Activated T-helper 2 cell treated with anti-CD3 and anti-CD28 coated beads, Interferon-gamma antibody, Interleukin-2, Interleukin-4, amounts not matched to agents 10 μg/mL and 5 μg/mL and 100 μg/mL, durations not matched to agents 14 hours and 24 hours and 36 hours (primary cell): ENCODE data around the gene TTLL9. TPM values are rescaled to one million over a fixed set of nuclear protein-coding genes. Genes with fewer than 3 reads are reported as not detected.
"Not testable (repeated sequence)": the region's sequence is repeated elsewhere in the genome, so short reads cannot be mapped to it uniquely, and the experiment has no call there.

Experiments used
- DNase-seq: peaks from one replicate; pipeline ENCODE4 v3.0.0; 2021; ENCODE audit warnings: low spot score
- H3K27ac Mint-ChIP-seq: one replicate; pipeline ENCODE4 v1.8.0; 2021; ENCODE audit warnings: mixed read lengths
- H3K27me3 Mint-ChIP-seq: one replicate; pipeline ENCODE4 v1.8.0; 2021; ENCODE audit warnings: low read depth, mixed read lengths
- H3K36me3 Mint-ChIP-seq: one replicate; pipeline ENCODE4 v1.8.0; 2021; ENCODE audit warnings: low read depth, mixed read lengths
- H3K4me1 Mint-ChIP-seq: one replicate; pipeline ENCODE4 v1.8.0; 2021; ENCODE audit warnings: low read depth, mixed read lengths
- H3K4me3 Mint-ChIP-seq: one replicate; pipeline ENCODE4 v1.8.0; 2021; ENCODE audit warnings: low read depth, mild to moderate bottlenecking, moderate library complexity, mixed read lengths
- H3K9me3 Mint-ChIP-seq: one replicate; pipeline ENCODE4 v1.8.0; 2021; ENCODE audit warnings: mixed read lengths
- intact Hi-C: fragments of 100-400 bp; cut with micrococcal nuclease; formaldehyde crosslinking; loops from one replicate; pipeline ENCODE4 v1.15.1; 2023
- total RNA-seq: library from RNA; stranded (reverse); gene quantifications from 2 replicates; pipeline ENCODE4 v1.2.3, GENCODE V29; 2022

The TTLL9 gene
- total RNA-seq, 1 donor from 2014 or later = not detected

- H3K27ac Mint-ChIP-seq = no peak overlapping the region
These were observed 55.2 kb downstream of the TTLL9 start for GRCh38 chr20:31925631-31926030.

GRCh38 chr20:31926493-31926892, 56.1 kb downstream of the TTLL9 start:
- no peak overlapping the region for H3K27ac Mint-ChIP-seq
- H3K27me3 Mint-ChIP-seq = peaks cover 11% of the 10 kb centered on the region
- intact Hi-C loops = no loop called here
- no peaks in the 10 kb centered on the region for H3K4me1 Mint-ChIP-seq
- H3K4me3 Mint-ChIP-seq = no peak overlapping the region
- no peaks in the 10 kb centered on the region for H3K36me3 Mint-ChIP-seq
- no peak for DNase-seq
- no peaks in the 10 kb centered on the region for H3K9me3 Mint-ChIP-seq

More at GRCh38 chr20:31925631-31926030, 55.2 kb downstream of the TTLL9 start:
- intact Hi-C loops = no loop called here
- DNase-seq = no peak
- Mint-ChIP-seq H3K4me1 (no peaks in the 10 kb centered on the region), H3K9me3 (no peaks in the 10 kb centered on the region), H3K4me3 (no peak overlapping the region), H3K36me3 (no peaks in the 10 kb centered on the region), H3K27me3 (peaks cover 9% of the 10 kb centered on the region)

- Mint-ChIP-seq H3K4me1 (no peaks in the 10 kb centered on the region), H3K27ac (no peak overlapping the region), H3K36me3 (no peaks in the 10 kb centered on the region), H3K4me3 (no peak overlapping the region), H3K27me3 (peaks cover 11% of the 10 kb centered on the region), H3K9me3 (no peaks in the 10 kb centered on the region)
- intact Hi-C loops = no loop called here
- no peak for DNase-seq
These were observed 57.3 kb downstream of the TTLL9 start for GRCh38 chr20:31927627-31928159.

GRCh38 chr20:31929631-31930030, 59.2 kb downstream of the TTLL9 start:
- H3K36me3 Mint-ChIP-seq, H3K9me3 Mint-ChIP-seq, H3K4me3 Mint-ChIP-seq, intact Hi-C loops, DNase-seq, H3K4me1 Mint-ChIP-seq, H3K27ac Mint-ChIP-seq: not testable (repeated sequence)
- H3K27me3 Mint-ChIP-seq = peaks cover 11% of the 10 kb centered on the region

DNA sequence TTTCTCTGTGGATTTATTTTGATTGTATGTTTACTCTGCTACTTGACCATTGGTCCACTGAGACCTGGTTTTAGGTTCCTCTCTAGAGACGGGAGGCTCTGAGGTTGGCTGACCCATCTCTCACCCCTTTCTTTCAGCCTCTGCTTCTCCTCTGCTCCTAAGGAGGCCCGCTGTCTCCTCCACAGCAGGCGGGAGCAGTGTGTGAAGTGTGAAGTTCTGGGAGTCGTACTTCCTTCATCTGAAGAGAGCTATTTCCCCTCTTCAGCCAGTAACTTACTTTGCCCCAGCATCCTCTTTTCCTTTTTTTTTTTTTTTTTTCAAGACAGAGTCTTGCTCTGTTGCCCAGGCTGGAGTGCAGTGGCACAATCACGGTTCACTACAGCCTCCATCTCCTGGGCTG, 60.3 kb downstream of the TTLL9 start:
- no peaks in the 10 kb centered on the region for H3K4me1 Mint-ChIP-seq
- no peaks in the 10 kb centered on the region for H3K36me3 Mint-ChIP-seq
- no peak overlapping the region for H3K27ac Mint-ChIP-seq
- no peaks in the 10 kb centered on the region for H3K9me3 Mint-ChIP-seq
- H3K27me3 Mint-ChIP-seq = peaks cover 11% of the 10 kb centered on the region
- DNase-seq = no peak
- intact Hi-C loops = no loop called here
- H3K4me3 Mint-ChIP-seq = no peak overlapping the region

GRCh38 chr20:31933698-31934097, 63.3 kb downstream of the TTLL9 start:
- intact Hi-C loops = no loop called here
- DNase-seq = no peak
- H3K4me3 Mint-ChIP-seq = no peak overlapping the region
- no peaks in the 10 kb centered on the region for H3K36me3 Mint-ChIP-seq
- peaks cover 8% of the 10 kb centered on the region for H3K27me3 Mint-ChIP-seq
- H3K27ac Mint-ChIP-seq = no peak overlapping the region
- no peaks in the 10 kb centered on the region for H3K4me1 Mint-ChIP-seq
- no peaks in the 10 kb centered on the region for H3K9me3 Mint-ChIP-seq

DNA sequence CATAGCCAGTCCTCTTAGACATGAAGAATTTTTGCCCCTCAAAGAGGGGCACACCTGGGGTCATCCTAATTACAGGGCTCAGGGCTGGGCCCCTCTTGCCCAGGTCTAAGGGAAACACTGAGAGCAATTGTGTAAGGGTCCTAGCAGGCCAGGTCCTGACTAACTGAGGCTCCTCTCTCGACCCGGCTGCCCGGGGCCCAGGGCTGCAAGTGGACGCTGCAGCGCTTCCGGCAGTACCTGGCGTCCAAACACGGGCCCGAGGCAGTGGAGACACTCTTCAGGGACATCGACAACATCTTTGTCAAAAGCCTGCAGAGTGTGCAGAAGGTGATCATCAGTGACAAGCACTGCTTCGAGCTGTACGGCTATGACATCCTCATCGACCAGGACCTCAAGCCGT, 64.1 kb downstream of the TTLL9 start:
- Mint-ChIP-seq H3K36me3 (no peaks in the 10 kb centered on the region), H3K27ac (no peak overlapping the region), H3K4me1 (no peaks in the 10 kb centered on the region), H3K9me3 (no peaks in the 10 kb centered on the region), H3K4me3 (no peak overlapping the region), H3K27me3 (peaks cover 5% of the 10 kb centered on the region)
- intact Hi-C loops = no loop called here
- DNase-seq = no peak

DNA sequence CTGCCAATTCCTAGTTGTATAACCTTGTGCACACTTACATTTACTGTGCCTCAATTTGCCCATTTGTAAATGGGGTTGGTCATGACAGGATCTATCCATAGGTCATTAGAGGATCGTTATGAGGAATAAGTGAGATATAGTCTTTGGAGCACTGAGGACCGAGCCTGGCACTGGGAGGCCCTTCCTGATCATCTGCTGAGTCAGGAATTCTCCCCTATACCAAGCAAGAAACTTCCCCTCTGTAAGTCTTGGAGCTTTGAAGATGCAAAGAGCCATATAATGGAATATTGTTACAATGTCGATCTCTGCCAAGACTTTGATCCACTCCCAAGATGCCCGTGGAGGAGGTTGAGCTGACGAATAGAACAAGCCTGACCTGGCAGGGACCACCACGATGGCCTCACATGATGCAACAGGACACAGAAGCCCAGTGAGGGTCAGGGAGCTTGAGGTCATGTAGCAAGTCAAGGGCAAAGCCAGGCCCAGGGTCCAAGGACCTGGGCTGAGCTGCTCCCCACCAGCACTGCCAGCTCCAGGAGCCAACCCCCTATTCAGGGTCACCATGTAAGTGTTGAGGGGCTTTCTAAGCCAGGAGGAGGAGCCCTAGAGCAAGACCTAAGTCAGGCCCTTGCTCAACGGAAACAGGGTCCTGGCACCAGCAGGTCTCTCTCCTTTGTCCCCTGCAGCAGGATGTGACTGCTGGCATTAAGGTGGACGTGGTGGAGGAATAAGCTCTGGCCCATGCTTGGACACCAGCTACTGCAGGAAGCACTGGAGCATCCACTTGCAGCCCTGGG, 64.7 kb downstream of the TTLL9 start:
- Mint-ChIP-seq H3K4me1 (no peaks in the 10 kb centered on the region), H3K9me3 (no peaks in the 10 kb centered on the region), H3K4me3 (no peak overlapping the region), H3K36me3 (no peaks in the 10 kb centered on the region), H3K27me3 (peaks cover 5% of the 10 kb centered on the region), H3K27ac (no peak overlapping the region)
- DNase-seq = no peak
- intact Hi-C loops = no loop called here

- Mint-ChIP-seq H3K4me3 (no peak overlapping the region), H3K9me3 (no peaks in the 10 kb centered on the region), H3K36me3 (no peaks in the 10 kb centered on the region), H3K4me1 (no peaks in the 10 kb centered on the region), H3K27me3 (no peaks in the 10 kb centered on the region), H3K27ac (no peak overlapping the region)
- DNase-seq = no peak
- intact Hi-C loops = no loop called here
These were observed 66.0 kb downstream of the TTLL9 start for GRCh38 chr20:31936420-31936819.

DNA sequence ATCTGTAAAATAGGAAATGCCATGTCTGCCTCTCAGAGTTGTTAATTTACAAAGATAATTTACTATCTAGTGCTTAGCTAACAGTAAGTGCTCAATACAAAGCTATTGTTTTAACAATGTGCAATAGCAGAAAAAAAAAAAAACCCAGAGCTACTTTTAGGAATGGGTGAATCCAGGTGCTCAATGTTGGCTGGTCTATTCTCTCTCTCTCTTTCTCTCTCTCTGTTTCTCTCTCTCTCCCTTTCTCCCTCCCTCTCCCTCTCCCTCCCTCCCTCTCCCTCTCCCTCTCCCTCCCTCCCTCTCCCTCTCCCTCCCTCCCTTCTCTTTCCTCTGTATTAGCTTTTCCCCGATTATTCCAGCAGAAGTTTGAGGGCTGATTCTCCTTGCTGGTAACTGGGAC, 67.4 kb downstream of the TTLL9 start:
- H3K36me3 Mint-ChIP-seq = no peaks in the 10 kb centered on the region
- H3K27ac Mint-ChIP-seq = no peak overlapping the region
- H3K4me1 Mint-ChIP-seq = no peaks in the 10 kb centered on the region
- intact Hi-C loops = no loop called here
- no peak overlapping the region for H3K4me3 Mint-ChIP-seq
- H3K27me3 Mint-ChIP-seq = no peaks in the 10 kb centered on the region
- no peaks in the 10 kb centered on the region for H3K9me3 Mint-ChIP-seq
- DNase-seq = no peak

GRCh38 chr20:31939661-31940060, 69.2 kb downstream of the TTLL9 start:
- Mint-ChIP-seq H3K27me3 (no peaks in the 10 kb centered on the region), H3K4me3 (no peak overlapping the region), H3K9me3 (no peaks in the 10 kb centered on the region), H3K36me3 (peaks cover 3% of the 10 kb centered on the region), H3K4me1 (no peaks in the 10 kb centered on the region), H3K27ac (no peak overlapping the region)
- intact Hi-C loops = no loop called here
- no peak for DNase-seq

DNA sequence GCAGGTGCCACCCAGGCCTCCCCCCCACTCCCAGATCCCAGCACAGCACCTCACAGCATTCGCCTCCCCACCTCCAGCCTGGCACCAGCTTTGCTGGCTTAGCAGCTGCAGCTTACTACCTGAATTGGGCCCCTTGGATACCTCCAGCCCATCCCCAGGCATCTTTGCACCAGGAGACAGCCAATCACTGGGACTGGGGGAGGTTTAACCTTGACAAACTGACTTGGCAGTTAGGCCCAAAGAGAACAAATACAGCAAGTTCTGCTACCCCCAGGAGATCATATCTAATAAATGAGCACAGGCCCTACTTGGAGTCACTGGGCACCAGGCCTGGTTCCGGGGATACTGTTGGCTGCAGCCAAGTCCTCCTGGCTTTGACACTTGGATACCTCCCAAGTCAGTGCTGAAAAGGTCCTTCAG, 72.6 kb downstream of the TTLL9 start:
- Mint-ChIP-seq H3K27me3 (no peaks in the 10 kb centered on the region), H3K9me3 (no peaks in the 10 kb centered on the region), H3K4me1 (no peaks in the 10 kb centered on the region), H3K36me3 (peaks cover 25% of the 10 kb centered on the region), H3K27ac (no peak overlapping the region), H3K4me3 (no peak overlapping the region)
- no peak for DNase-seq
- intact Hi-C loops = no loop called here

GRCh38 chr20:31945319-31945718, 74.9 kb downstream of the TTLL9 start:
- Mint-ChIP-seq H3K9me3 (no peaks in the 10 kb centered on the region), H3K27ac (no peak overlapping the region), H3K4me3 (no peak overlapping the region), H3K27me3 (no peaks in the 10 kb centered on the region), H3K36me3 (peaks cover 45% of the 10 kb centered on the region), H3K4me1 (peaks cover 6% of the 10 kb centered on the region)
- intact Hi-C loops = no loop called here
- no peak for DNase-seq
